ENCODE results near the gene LAMB4.

DNA sequence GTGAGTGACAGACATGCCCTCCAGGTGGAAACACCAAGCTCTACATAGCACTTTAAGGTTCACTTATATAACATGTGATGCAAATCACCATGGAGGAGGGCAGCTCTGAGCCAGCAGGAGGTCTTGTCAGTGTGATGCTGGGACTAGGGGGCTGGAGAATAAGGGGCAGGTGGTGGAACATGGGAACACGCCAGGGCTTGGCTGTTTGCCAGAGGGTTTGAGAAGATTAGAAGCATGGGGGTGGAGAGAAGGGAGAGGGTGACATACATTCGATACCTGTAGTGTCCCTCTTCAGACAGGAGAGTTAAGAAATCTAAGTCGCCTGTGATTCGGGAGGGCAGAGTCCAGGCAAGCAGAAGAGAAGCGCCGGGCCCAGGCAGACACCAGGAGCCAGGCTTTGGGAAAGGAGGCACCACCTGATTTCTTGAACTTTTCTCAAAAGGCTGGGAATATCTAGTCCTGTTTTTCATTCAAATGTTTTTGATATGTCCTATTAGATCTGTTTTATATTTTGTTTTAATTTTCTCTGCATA is 16.9 kb upstream of the LAMB4 start:
- TF ChIP-seq, protein P1, sequence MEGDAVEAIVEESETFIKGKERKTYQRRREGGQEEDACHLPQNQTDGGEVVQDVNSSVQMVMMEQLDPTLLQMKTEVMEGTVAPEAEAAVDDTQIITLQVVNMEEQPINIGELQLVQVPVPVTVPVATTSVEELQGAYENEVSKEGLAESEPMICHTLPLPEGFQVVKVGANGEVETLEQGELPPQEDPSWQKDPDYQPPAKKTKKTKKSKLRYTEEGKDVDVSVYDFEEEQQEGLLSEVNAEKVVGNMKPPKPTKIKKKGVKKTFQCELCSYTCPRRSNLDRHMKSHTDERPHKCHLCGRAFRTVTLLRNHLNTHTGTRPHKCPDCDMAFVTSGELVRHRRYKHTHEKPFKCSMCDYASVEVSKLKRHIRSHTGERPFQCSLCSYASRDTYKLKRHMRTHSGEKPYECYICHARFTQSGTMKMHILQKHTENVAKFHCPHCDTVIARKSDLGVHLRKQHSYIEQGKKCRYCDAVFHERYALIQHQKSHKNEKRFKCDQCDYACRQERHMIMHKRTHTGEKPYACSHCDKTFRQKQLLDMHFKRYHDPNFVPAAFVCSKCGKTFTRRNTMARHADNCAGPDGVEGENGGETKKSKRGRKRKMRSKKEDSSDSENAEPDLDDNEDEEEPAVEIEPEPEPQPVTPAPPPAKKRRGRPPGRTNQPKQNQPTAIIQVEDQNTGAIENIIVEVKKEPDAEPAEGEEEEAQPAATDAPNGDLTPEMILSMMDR (IDR thresholded peaks at IDR 0.05), result no peak
- no peak for TF ChIP-seq POLR2A (IDR thresholded peaks at IDR 0.05)
